ENCODE measurements around the gene ANO8. TPM values are rescaled to one million over a fixed set of nuclear protein-coding genes. Genes with fewer than 3 reads are reported as not detected.
A peak's percentile ranks its signal among the peaks of the same experiment; 100 is the strongest.

Gene ANO8
- total and polyA plus RNA-seq, 12 donors, result 3.3 to 14.6 (median 8.0) TPM

GRCh38 chr19:17347877-17348276, 13.2 kb upstream of the ANO8 start:
- Histone ChIP-seq H3K27me3 (peaks cover 0 to 19% (median 0%) of the 10 kb centered on the region in 7 donors), H3K36me3 (peaks cover 0 to 6% (median 0%) of the 10 kb centered on the region in 9 donors), H3K4me1 (peaks cover 20 to 66% (median 47%) of the 10 kb centered on the region in 9 donors), H3K9me3 (no peaks in the 10 kb centered on the region), H3K27ac (peak overlapping the region; percentile 55 to 86 (median 74)), H3K4me3 (no peak overlapping the region)
- WGBS, 2 donors, result 64 to 67% methylated on average over 2 of the region's 2 CpGs
- intact Hi-C loops (cut with DNase I), result loop anchor here (2.0 to 10.0 kb wide), 5 partner anchors 39 to 507 kb away; partner anchors contain the start of genes NXNL1 (in 2 of the 10) and RPL18A (in 1 of the 10)
- TF ChIP-seq CTCF (IDR thresholded peaks at IDR 0.05), result no peak
- no peak for ATAC-seq
- no peak for DNase-seq

GRCh38 chr19:17347361-17347760, 12.7 kb upstream of the ANO8 start:
- 8 to 9% methylated on average over 6 of the region's 6 CpGs for WGBS, 2 donors

GRCh38 chr19:17346109-17346671, 11.5 kb upstream of the ANO8 start:
- ATAC-seq (peak; percentile 70 to 85 (median 78)), DNase-seq (peak; percentile 78 to 81)
- peak; percentile 92 to 98 (median 97) for TF ChIP-seq CTCF (IDR thresholded peaks at IDR 0.05)
- 15 to 18% methylated on average over 21 to 24 of the region's 24 CpGs for WGBS, 2 donors
- Histone ChIP-seq H3K27me3 (peaks cover 0 to 19% (median 0%) of the 10 kb centered on the region in 7 donors), H3K4me3 (no peak overlapping the region), H3K4me1 (peaks cover 16 to 52% (median 36%) of the 10 kb centered on the region in 9 donors), H3K27ac (peak overlapping the region in 8 of 10 donors; percentile 56 to 86 (median 77)), H3K36me3 (peaks cover 0 to 13% (median 0%) of the 10 kb centered on the region in 9 donors), H3K9me3 (no peaks in the 10 kb centered on the region)
- intact Hi-C loops (cut with DNase I), result loop anchor here (1.0 to 10.0 kb wide), 6 partner anchors 40 to 509 kb away; partner anchors contain the start of genes NXNL1 (in 2 of the 10) and RPL18A (in 1 of the 10)

More at GRCh38 chr19:17347361-17347760, 12.7 kb upstream of the ANO8 start:
- DNase-seq (no peak), ATAC-seq (peak; percentile 36 to 83 (median 72))
- Histone ChIP-seq H3K36me3 (peaks cover 0 to 6% (median 0%) of the 10 kb centered on the region in 9 donors), H3K27me3 (peaks cover 0 to 19% (median 0%) of the 10 kb centered on the region in 7 donors), H3K9me3 (no peaks in the 10 kb centered on the region), H3K4me1 (peaks cover 16 to 61% (median 42%) of the 10 kb centered on the region in 9 donors), H3K27ac (peak overlapping the region; percentile 55 to 86 (median 74)), H3K4me3 (no peak overlapping the region)
- intact Hi-C loops (cut with DNase I), result loop anchor here (2.0 to 10.0 kb wide), 5 partner anchors 39 to 507 kb away; partner anchors contain the start of genes NXNL1 (in 2 of the 10) and RPL18A (in 1 of the 10)
- TF ChIP-seq CTCF (IDR thresholded peaks at IDR 0.05), result no peak

- no peak for ATAC-seq
- intact Hi-C loops (cut with DNase I), result loop anchor here in 3 of 10 donors (10.0 kb wide), 2 partner anchors 123 to 513 kb away; partner anchors contain the start of genes NXNL1 (in 2 of the 3) and RPL18A (in 1 of the 3)
- no peaks in the 10 kb centered on the region for H3K27me3 ChIP-seq
- peaks cover 4 to 25% (median 19%) of the 10 kb centered on the region in 9 donors for H3K4me1 ChIP-seq
- H3K4me3 ChIP-seq, result no peak overlapping the region
- TF ChIP-seq CTCF (IDR thresholded peaks at IDR 0.05), result no peak
- no peak for DNase-seq
- H3K9me3 ChIP-seq, result no peaks in the 10 kb centered on the region
- H3K36me3 ChIP-seq, result peaks cover 0 to 20% (median 0%) of the 10 kb centered on the region in 9 donors
- WGBS, 2 donors, result 82 to 92% methylated on average over 7 of the region's 7 CpGs
- H3K27ac ChIP-seq, result no peak overlapping the region
Observed at GRCh38 chr19:17341845-17342244, 7.2 kb upstream of the ANO8 start.
